ENCODE data around the gene PHAF1. TPM values are rescaled to one million over a fixed set of nuclear protein-coding genes. Genes with fewer than 3 reads are reported as not detected.
A peak's percentile ranks its signal among the peaks of the same experiment; 100 is the strongest.

The PHAF1 gene
- total RNA-seq, 1 donor from 2014 or later = 11.7 TPM

DNA sequence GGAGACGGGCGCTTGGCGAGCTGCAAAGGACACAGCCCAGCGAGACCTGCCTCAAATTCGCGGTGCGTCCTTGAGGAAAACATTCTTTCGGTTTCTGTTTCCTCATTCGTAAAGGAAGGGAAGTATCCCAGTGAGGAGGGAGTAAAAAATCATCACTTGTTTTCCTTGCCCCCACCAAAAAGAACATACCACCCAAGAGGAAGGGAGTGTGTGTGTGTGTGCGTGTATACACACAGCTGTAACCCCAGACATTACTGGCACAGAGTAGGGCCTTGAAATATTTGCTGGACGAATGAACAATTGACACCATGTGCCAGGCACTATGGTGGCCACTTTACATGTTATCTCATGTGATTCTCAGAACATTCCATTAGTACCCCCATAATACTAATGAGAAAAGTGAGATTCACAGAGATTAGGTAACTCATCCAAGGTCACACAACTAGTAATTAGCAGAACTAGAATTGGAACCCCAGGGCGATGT is 76.0 kb downstream of the PHAF1 start:
- intact Hi-C loops (cut with DNase I) = loop anchor here (2.0 kb wide), 1 partner anchor 209 kb away; no protein-coding TSS in a partner anchor
- ATAC-seq (ENCODE audit: poor library complexity) = no peak
- no peak for DNase-seq

DNA sequence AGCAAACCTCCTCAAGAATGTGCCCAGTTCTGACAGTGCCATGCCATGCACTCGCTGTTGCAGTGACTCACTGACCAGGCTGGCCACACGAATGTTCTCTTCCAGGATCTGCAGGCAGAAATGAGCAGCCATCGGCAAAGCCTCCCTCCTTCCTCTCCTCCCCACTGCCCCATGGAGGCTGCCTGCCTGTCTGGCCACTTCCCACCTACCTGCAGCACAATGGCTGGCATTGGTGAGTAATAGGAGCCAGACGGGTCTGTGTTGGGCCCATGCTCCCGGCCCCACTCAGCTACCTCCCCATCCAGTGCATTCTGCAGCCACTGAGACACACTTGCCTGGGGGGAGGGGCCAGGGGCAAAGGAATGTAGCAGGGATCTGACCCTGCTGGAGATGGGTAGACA is 76.8 kb downstream of the PHAF1 start:
- intact Hi-C loops (cut with DNase I) = no loop called here
- ATAC-seq (ENCODE audit: poor library complexity) (no peak), DNase-seq (no peak)

DNA sequence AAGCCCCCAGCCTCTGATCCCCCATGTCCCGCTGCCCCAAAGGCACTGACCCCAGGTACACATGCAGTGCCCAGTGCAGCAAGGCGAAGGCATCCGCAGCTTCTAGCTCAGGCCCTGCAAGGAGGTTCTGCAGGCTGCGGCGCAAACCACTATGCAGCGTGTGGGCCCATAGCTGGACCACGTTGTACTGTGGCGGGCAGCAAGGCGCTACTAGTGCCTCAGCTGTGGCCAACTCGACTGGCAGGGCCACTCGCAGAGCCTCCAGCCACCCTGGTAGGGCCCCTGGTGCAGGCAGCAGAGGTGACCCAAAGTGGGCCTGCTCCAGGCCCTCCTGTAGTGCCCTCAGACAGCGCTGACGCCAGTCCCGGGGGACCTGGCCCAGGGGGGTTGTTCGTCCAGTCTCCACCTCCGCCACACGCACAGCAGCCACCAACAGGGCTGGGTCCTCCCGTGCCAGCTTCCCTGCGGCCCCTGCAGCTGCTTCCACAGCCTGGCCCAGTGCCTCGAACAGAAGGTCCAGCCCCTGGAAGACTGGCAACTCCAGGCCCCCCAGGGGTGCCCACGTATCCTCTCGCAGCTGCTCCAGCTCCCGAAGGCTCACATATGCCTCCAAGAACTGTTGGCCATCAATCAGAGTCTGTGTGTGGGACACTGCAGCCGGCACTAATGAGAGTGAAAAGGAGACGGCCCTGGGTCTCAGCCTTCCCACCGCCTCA is 77.6 kb downstream of the PHAF1 start:
- intact Hi-C loops (cut with DNase I) = no loop called here
- DNase-seq (no peak), ATAC-seq (ENCODE audit: poor library complexity) (no peak)

DNA sequence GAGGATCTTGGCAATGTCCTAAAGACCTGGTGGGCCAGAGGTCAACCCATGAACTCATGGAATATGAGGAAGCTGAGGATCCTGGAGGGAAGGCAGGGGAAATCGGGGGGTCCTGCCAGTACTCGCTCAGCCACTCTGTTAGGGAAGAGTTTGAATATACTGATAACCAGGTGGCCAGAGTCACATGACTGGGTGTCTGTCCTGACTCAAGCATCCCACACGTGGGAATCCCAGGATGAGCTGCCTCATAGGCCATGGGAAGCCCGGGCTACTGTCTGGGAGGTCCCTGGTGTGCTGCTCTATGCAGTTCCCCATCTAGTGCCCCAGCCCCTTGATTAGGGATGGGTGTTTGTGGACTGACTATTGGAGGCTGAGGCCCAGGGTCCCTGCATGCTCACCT is 78.6 kb downstream of the PHAF1 start:
- intact Hi-C loops (cut with DNase I) = no loop called here
- ATAC-seq (ENCODE audit: poor library complexity) (no peak), DNase-seq (no peak)

DNA sequence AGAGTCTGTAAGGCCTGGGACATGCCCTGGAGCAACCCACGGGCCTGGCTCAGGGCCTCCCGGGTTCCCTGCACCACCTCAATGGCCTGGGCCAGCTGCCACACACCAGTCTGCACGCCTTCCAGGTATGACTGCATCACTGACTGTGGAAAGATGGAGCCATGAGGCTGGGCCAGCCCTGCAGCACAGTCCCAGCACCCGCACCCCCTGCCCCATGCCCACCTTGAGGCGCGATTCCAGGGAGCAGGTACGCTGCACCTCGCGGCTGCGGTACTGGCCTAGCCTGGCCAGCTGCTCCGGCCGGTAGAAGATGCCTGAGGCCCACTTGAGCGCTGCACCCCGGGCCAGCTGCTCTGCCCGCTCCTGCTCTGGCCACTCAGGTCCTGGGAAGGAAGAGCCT is 79.1 kb downstream of the PHAF1 start:
- no peak for ATAC-seq (ENCODE audit: poor library complexity)
- DNase-seq = no peak
- intact Hi-C loops (cut with DNase I) = no loop called here

DNA sequence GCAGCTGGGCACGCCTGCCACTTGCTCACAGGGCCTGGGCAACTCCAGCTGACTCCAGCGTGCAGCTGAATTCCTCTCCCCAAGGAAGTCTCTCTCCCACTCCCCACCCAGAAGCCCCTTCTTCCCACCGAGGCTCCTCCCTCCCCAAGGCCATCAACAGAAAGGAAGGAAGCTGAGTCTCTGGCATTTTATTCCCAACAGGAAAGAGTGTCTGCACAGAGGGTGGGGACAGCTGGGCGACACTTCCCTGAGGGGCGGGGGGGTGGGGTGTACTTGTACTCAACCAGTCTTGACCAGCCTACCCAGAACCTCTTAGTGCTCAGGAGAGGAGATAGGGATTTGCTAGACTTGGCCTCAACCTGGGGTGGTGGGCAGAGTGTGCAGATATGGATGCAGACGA is 80.3 kb downstream of the PHAF1 start, which contains the start of gene EXOC3L1:
TSS of gene EXOC3L1 (minus strand) at position 96 of the 400 bp plus-strand sequence. CDS start 460 bp downstream, outside the sequence.
- ATAC-seq (ENCODE audit: poor library complexity) (no peak), DNase-seq (no peak)
- intact Hi-C loops (cut with DNase I) = loop anchor here (2.0 kb wide), 1 partner anchor 33 kb away; no protein-coding TSS in a partner anchor

DNA sequence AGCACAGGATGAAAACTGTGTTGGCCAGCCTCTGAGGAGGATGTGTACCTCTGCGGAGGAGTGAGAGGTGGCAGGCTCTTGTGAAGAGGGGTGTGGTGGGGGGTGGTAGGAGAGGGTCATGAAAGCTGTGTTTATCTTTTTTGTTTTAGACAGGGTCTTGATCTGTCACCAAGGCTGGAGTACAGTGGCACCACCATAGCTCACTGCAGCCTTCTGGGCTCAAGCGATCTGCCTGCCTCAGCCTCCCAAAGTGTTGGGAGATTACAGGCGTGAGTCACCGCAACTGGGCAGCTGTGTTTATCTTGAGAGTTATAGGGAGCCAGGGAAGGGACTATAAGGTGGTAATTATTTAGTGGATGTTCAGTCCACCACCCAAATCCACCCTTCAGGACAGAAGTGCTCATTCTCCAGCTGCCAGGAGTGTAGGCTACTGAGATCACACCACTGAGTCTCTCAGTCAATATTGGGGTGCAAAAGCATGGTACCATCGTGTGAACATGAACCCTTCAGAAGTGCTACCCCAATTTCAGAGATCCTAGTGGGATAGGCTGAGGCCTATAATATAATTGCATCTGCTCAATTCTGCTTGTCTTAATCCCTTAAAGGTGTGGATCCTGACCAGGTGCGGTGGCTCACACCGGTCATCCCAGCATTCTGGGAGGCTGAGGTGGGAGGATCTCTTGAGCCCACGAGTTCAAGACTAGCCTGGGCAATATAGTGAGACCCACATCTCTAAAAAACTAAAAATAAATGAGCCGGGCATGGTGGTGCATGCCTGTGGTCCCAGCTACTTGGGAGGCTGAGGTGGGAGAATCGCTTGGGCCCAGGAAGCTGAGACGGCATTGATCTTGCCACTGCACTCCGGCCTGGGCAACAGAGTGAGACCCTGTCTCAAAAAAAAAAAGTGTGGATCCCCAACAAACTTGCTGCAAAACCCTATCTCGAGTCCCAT is 81.0 kb downstream of the PHAF1 start:
- intact Hi-C loops (cut with DNase I) = loop anchor here (2.0 kb wide), 1 partner anchor 34 kb away; no protein-coding TSS in a partner anchor
- no peak for DNase-seq
- ATAC-seq (ENCODE audit: poor library complexity) = no peak

DNA sequence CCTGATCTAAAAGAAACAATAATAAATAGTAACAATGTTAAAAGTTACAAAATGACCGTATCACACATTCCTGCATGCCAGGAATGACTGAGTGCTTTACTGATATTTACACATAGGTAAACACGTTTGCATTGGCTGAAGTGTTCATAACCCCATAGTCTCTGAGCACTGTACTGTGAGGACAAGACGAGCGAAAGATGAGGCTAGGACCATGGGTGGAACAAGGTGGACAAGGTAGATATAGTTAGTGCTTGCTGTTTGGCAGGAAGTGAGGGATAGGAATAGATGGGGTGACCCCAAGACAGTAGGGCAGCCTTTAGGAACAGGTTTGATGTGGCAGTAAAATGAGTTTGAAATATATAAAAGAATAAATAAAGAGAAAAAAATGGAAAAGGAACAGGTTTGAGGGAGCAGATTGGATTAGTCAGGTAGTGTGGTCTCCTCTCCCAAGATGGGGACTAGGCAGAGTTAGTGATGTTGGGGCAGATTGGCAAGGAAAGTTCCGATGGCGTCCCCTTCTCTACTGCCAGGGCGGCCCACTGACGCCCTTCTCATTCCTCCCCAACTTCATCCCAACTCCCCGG is 81.8 kb downstream of the PHAF1 start:
- intact Hi-C loops (cut with DNase I) = loop anchor here (2.0 kb wide), 1 partner anchor 35 kb away; no protein-coding TSS in a partner anchor
- DNase-seq (no peak), ATAC-seq (ENCODE audit: poor library complexity) (no peak)

DNA sequence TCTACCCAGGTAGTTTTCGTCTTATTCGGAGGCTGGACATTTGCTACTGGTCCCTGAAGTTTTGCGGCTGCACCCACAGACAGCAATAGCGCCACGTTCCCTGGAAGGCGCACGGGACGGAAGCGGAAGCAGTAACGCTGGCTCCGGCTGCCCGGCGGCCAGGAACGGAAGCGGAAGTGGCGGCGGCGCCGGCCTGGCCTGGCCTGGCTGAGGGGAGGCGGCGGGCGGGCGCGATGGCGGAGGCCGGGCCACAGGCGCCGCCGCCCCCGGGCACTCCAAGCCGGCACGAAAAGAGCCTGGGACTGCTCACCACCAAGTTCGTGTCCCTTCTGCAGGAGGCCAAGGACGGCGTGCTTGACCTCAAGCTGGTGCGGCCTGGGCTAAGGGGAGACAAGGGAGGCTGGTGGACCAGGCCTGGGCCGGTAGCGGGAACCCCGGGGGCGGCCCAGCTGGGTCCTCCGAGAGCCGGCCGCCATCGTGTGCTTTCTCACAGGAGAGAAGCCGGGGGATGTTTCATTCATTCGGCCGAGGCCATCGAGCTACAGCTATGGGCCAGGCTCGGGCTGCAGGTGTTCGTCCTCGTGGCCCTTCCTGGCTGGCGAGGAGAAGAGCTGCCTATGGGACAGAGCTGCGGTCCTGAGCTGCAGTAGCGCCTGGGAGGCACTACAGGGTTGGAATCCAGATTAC is 82.4 kb downstream of the PHAF1 start, which contains the start of gene E2F4:
TSS of gene E2F4 (plus strand) at position 161 of the 687 bp plus-strand sequence. CDS start at position 234, 73 bp downstream.
- ATAC-seq (ENCODE audit: poor library complexity) (peak; percentile 97), DNase-seq (peak; percentile 94)
- intact Hi-C loops (cut with DNase I) = loop anchor here (2.0 kb wide), 1 partner anchor 35 kb away; no protein-coding TSS in a partner anchor

DNA sequence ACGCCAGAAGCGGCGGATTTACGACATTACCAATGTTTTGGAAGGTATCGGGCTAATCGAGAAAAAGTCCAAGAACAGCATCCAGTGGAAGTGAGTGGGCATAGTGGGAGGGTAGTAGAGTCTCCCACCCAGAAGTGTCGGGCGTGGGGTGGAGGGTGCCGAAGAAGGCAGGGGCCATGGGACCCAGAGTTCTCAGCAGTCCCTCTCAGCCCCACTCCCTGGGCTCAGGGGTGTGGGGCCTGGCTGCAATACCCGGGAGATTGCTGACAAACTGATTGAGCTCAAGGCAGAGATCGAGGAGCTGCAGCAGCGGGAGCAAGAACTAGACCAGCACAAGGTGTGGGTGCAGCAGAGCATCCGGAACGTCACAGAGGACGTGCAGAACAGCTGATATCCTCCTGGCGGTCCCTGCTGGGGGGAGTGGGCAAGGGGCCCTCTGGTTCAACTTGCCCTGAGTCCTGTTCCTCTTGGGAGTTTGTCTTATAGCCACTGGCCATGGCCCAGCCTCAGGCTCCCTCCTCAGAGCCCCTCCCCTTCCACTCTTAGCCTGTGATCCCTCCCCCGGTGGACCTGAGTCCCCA is 83.1 kb downstream of the PHAF1 start:
- DNase-seq (no peak), ATAC-seq (ENCODE audit: poor library complexity) (no peak)

DNA sequence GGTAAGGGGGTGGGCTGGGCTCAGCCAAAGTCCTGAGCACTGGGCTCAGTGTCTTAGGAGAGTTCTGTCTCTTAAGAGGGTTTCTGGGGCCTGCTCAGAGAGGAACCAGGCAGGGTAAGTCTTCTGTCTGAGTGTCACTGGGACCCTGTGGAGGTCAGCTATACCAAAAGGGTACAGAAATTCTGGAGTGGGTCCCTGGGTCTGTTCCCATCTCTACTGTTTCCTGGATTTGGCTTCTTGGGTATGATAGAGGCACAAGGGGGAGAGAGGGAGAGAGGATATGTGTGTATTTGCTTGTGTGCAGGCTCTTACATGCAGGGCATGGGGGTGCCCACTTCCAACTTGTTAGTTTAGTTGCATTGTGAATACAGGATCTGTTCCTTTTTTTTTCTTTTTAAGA is 83.8 kb downstream of the PHAF1 start:
- DNase-seq (no peak), ATAC-seq (ENCODE audit: poor library complexity) (no peak)
- intact Hi-C loops (cut with DNase I) = no loop called here

More for the DNA sequence above, 83.1 kb downstream of the PHAF1 start:
- intact Hi-C loops (cut with DNase I) = no loop called here

DNA sequence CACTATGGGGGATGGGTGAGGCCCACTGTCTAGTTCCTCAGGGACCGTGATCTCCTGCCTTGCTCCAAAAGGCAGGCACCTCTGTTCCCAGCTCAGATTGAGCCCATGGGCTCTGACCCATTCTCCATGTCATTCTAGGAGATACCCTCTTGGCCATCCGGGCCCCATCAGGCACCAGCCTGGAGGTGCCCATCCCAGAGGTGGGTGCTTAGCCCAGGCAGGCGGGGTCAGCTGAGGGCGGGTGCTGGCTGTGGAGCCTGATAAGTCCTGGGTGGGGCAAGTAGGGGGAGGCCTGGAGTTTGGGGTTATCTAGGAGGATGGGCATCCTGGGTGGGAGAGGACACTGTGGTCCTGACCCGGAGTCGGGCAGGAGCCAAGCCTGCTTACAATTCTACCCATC is 84.5 kb downstream of the PHAF1 start:
- ATAC-seq (ENCODE audit: poor library complexity) = no peak
- intact Hi-C loops (cut with DNase I) = no loop called here
- no peak for DNase-seq

DNA sequence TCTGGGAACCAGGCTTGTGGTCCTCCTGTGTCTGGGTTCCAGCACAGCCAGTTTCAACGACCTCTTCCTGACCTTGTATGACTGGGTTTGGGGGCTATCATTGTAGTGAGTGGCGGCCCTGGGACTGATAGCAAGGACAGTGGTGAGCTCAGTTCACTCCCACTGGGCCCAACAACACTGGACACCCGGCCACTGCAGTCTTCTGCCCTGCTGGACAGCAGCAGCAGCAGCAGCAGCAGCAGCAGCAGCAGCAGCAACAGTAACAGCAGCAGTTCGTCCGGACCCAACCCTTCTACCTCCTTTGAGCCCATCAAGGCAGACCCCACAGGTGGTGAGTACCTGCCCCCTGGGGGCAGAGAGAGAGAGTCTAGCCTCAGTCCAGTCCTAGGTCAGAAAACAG is 85.9 kb downstream of the PHAF1 start:
- DNase-seq = no peak
- ATAC-seq (ENCODE audit: poor library complexity) = no peak
- intact Hi-C loops (cut with DNase I) = no loop called here

DNA sequence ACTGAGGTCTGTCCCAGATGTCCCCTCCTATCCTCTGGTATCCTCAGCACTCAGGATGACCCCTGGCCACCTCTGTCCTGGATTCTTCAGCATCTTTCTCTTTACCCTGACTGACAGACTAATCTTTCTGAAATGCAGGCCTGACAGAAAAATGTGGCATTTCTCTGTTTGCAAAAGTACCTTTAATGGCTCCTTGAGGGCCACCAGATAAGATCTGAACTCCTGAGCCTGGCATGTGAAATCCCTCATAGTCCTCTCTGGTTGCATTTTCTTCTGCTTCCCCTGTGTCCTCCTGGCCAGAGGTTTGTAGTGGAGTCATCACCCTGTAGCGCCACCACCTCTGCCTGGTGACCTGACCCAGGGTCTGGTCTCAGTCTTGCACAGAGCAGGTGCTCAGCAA is 87.1 kb downstream of the PHAF1 start:
- DNase-seq (no peak), ATAC-seq (ENCODE audit: poor library complexity) (no peak)
- intact Hi-C loops (cut with DNase I) = no loop called here

DNA sequence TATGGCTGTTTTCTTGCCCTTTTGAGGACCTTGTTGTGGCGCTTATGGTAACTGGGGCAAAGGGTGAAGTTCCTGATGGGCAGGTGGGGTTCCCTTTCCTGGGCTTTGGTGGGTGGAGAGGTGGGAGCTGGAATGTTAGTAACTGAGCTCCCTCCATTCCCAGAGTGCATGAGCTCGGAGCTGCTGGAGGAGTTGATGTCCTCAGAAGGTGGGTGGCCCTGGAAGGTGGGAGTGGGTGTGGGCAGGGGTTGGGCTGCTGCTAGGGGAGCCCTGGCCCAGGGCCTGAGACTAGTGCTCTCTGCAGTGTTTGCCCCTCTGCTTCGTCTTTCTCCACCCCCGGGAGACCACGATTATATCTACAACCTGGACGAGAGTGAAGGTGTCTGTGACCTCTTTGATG is 88.0 kb downstream of the PHAF1 start:
- ATAC-seq (ENCODE audit: poor library complexity) = no peak
- intact Hi-C loops (cut with DNase I) = no loop called here
- no peak for DNase-seq
